K562 (cell line): ENCODE measurements around the gene NAPB. TPM values are rescaled to one million over a fixed set of nuclear protein-coding genes. Genes with fewer than 3 reads are reported as not detected.

Source experiments
- ATAC-seq: fragments of 200-7000 bp; cut with Tn5 transposase; 3 replicates; pipeline ENCODE4 v1.9.1; 2020; ENCODE audit warnings: moderate library complexity
- BruUV-seq: library from RNA; stranded (reverse); fragments of 400-500 nt; replicated peaks from 2 replicates; lab custom pipeline; 2021; lab: Mats Ljungman, UMichigan
- CTCF ChIA-PET: fragments of 300-600 bp; formaldehyde crosslinking; extraction: SDS; loops from one replicate; lab custom pipeline; 2021; ENCODE audit warnings: low intra/inter-chr PET ratio; lab: Yijun Ruan, JAX
- POLR2A ChIA-PET: fragments of 300-600, 350-650 bp; sonication (Branson Sonifier 250); formaldehyde crosslinking; extraction: SDS; loops from one replicate; lab custom pipeline; 2021; ENCODE audit warnings: antibody characterized with exemption, inconsistent platforms; lab: Yijun Ruan, JAX
- DNase-seq, 4 experiments: peaks; one replicate each; pipeline versions ENCODE4 v3.0.0 to v3.0.0-alpha.2; 2011 to 2018; ENCODE audit warnings: low spot score in 3 of 4, mixed read lengths in 3 of 4; ENCODE audit errors: extremely low read depth in 1 of 4
- FAIRE-seq: peaks from 2 replicates; lab custom pipeline; 2011; peaks lifted over from hg19 to GRCh38; lab: Jason Lieb, UNC
- H2AFZ ChIP-seq: 2 replicates; pipeline ENCODE4 v1.6.0; 2011; ENCODE audit warnings: low read depth, low read length, control low read depth, inconsistent platforms
- H3K27ac ChIP-seq: fragments of 200-600 bp; 3 replicates; pipeline ENCODE4 v1.8.0; 2011; ENCODE audit warnings: low read depth, mild to moderate bottlenecking, control low read depth, inconsistent platforms, low read length, moderate library complexity, mixed read lengths; ENCODE audit errors: extremely low read depth
- H3K27me3 ChIP-seq, 2 experiments: fragments of 300-600 bp in 1 of 2; 2 replicates in 1 of 2; 3 replicates in 1 of 2; pipeline versions ENCODE4 v1.6.0 to v1.8.0; 2011; ENCODE audit warnings: inconsistent platforms in 2 of 2, low read length in 2 of 2, mild to moderate bottlenecking in 1 of 2, mixed read lengths in 1 of 2, moderate library complexity in 1 of 2; ENCODE audit not compliant: control insufficient read depth in 2 of 2, insufficient read depth in 2 of 2
- H3K36me3 ChIP-seq: fragments of 300-600 bp; 3 replicates; pipeline ENCODE4 v1.8.0; 2011; ENCODE audit warnings: mild to moderate bottlenecking, low read length, inconsistent platforms; ENCODE audit not compliant: control insufficient read depth, insufficient read depth
- H3K4me1 ChIP-seq, 2 experiments: fragments of 200-600 bp in 1 of 2; replicated peaks in 1 of 2; 2 replicates in 1 of 2; 3 replicates in 1 of 2; pipeline versions ENCODE4 v1.5.1 to v1.8.0; 2011; ENCODE audit warnings: inconsistent platforms in 2 of 2, low read length in 2 of 2, mild to moderate bottlenecking in 1 of 2, mixed read lengths in 1 of 2, moderate library complexity in 1 of 2; ENCODE audit not compliant: control insufficient read depth in 2 of 2, insufficient read depth in 2 of 2
- H3K4me2 ChIP-seq: 2 replicates; pipeline ENCODE4 v1.6.1; 2011; ENCODE audit warnings: low read length, control low read depth, inconsistent platforms, mixed read lengths; ENCODE audit not compliant: insufficient read depth
- H3K4me3 ChIP-seq: fragments of 200-600 bp; sonication (generic), shearing (Covaris generic); 2 replicates; pipeline ENCODE4 v1.5.1; 2016; ENCODE audit warnings: control low read depth, inconsistent platforms
- H3K79me2 ChIP-seq: fragments of 200-600 bp; 3 replicates; pipeline ENCODE4 v1.8.0; 2011; ENCODE audit warnings: low read length, inconsistent platforms; ENCODE audit not compliant: control insufficient read depth, insufficient read depth
- H3K9ac ChIP-seq, 2 experiments: 2 replicates each; pipeline versions ENCODE4 v1.6.0 to v1.6.1; 2011; ENCODE audit warnings: low read depth in 2 of 2, low read length in 2 of 2, control low read depth in 1 of 2, inconsistent platforms in 1 of 2, mild to moderate bottlenecking in 1 of 2, mixed read lengths in 1 of 2; ENCODE audit not compliant: insufficient read depth in 1 of 2
- H3K9me1 ChIP-seq: one replicate; pipeline ENCODE4 v1.6.0; 2011; ENCODE audit warnings: inconsistent platforms, mild to moderate bottlenecking, low read length, moderate library complexity; ENCODE audit not compliant: control insufficient read depth, insufficient read depth
- H3K9me3 ChIP-seq: replicated peaks from 2 replicates; pipeline ENCODE4 v1.5.1; 2011; ENCODE audit warnings: low read depth, low read length, inconsistent platforms; ENCODE audit not compliant: control insufficient read depth, insufficient read depth
- H4K20me1 ChIP-seq: replicated peaks from 2 replicates; pipeline ENCODE4 v1.6.1; 2011; ENCODE audit warnings: low read length, inconsistent platforms, mixed read lengths; ENCODE audit not compliant: control insufficient read depth, insufficient read depth
- KHSRP ChIP-seq: fragments of 450-650 bp; IDR thresholded peaks from 2 replicates; pipeline ENCODE4 v1.6.1; 2017
- NFYB ChIP-seq: IDR thresholded peaks from 2 replicates; pipeline ENCODE4 v1.6.1; 2011; ENCODE audit warnings: mild to moderate bottlenecking, moderate library complexity; ENCODE audit not compliant: insufficient read length; ENCODE audit errors: extremely low read depth
- SP1 ChIP-seq: sonication (generic); formaldehyde crosslinking; IDR thresholded peaks from 2 replicates; pipeline ENCODE4 v1.8.1; 2022; ENCODE audit warnings: mild to moderate bottlenecking, missing genetic modification reagents
- TRIM28 ChIP-seq: fragments of 450-650 bp; IDR thresholded peaks from 2 replicates; pipeline ENCODE4 v1.6.1; 2017
- WGBS: fragments of 100-300 bp; shearing (Covaris generic); methylation state at CpG from one replicate; pipeline ENCODE4 v1.1.6; 2016; ENCODE audit warnings: low coverage, mixed read lengths; ENCODE audit not compliant: insufficient coverage; ENCODE audit errors: missing lambda C conversion rate; 5-methylcytosine and 5-hydroxymethylcytosine counted together
- in situ Hi-C: fragments of 300-500 bp; cut with MboI; formaldehyde crosslinking; loops from 4 replicates; pipeline ENCODE4 v1.15.0; 2018; ENCODE audit warnings: inconsistent platforms, mixed read lengths
- intact Hi-C: fragments of 100-400 bp; cut with micrococcal nuclease; formaldehyde crosslinking; loops from 2 replicates; pipeline ENCODE4 v1.14.2; 2022
- polyA plus RNA-seq, 8 experiments: library from polyadenylated mRNA; depleted of rRNA in 4 of 8; stranded (reverse) in 5 of 8; unstranded in 3 of 8; fragments of >200 nt; fragmentation: Nextera tagmentation in 2 of 8; fragmentation: Illumina TruSeq in 1 of 8; extraction: Ambion mirVana in 2 of 8; extraction: Trizol in 1 of 8; gene quantifications; 2 replicates each; pipeline versions ENCODE4 v1.2.1 to v1.2.3, GENCODE V29; 2011 to 2014; ENCODE audit warnings: inconsistent platforms in 1 of 8, missing spikeins in 1 of 8
- total RNA-seq, 7 experiments: library from RNA; depleted of rRNA in 6 of 7; stranded (reverse); fragments of >200 nt in 6 of 7; fragmentation: Illumina TruSeq in 2 of 7; extraction: Trizol in 2 of 7; gene quantifications; 2 replicates each; pipeline versions ENCODE4 v1.2.1 to v1.2.3, GENCODE V29; 2011 to 2021; ENCODE audit warnings: low replicate concordance in 1 of 7
- TF ChIP-seq, protein P1 (sequence below): fragments of 250-450 bp; sonication (Bioruptor Pico); IDR thresholded peaks from 2 replicates; pipeline ENCODE4 v1.9.0; 2021; ENCODE audit warnings: mild to moderate bottlenecking, inconsistent platforms
- TF ChIP-seq, protein P2 (sequence below): fragments of 250-450 bp; sonication (Bioruptor Pico); IDR thresholded peaks from 2 replicates; pipeline ENCODE4 v1.8.0; 2021; ENCODE audit warnings: borderline replicate concordance, mild to moderate bottlenecking, moderate library complexity; ENCODE audit not compliant: poor library complexity, severe bottlenecking

The NAPB gene
- total and polyA plus RNA-seq, 9 of the 15 experiments (the other 6 are each of a cell fraction or from before 2014, with no cell fraction given) = 1.4 to 7.7 (median 5.2) TPM

DNA sequence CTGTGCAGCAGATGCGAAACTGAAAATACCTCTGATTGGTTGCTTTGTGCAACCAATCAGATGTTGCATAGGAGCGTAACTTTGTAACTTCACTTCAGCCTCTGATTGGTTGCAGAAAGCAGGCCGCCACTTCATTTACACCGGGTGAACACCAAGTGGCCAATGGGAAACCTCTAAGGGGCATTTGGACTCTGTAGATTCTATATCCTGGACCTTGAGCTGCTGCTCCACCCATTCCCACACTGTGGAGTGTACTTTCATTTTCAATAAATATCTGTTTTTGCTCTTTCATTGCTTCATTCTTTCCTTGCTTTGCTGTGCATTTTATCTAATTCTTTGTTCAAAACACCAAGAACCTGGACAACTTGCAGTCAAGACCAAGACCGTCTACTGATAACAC lies 84.8 kb downstream of the NAPB start:
- no peaks in the 10 kb centered on the region for H3K36me3 ChIP-seq
- H3K79me2 ChIP-seq = no peaks in the 10 kb centered on the region
- in situ Hi-C loops (no loop called here), intact Hi-C loops (no loop called here)
- no peak for FAIRE-seq
- ChIA-PET CTCF (no interaction called here), POLR2A (interaction anchor here (0.6 to 1.1 kb wide), 3 partner anchors 12 to 580 kb away, joined by 3 read pairs; no protein-coding TSS in a partner anchor)
- no peaks in the 10 kb centered on the region for H3K27me3 ChIP-seq
- no peak overlapping the region for H2AFZ ChIP-seq
- DNase-seq = no peak
- H3K9me3 ChIP-seq = no peaks in the 10 kb centered on the region
- no peak overlapping the region for H3K4me3 ChIP-seq
- H3K4me2 ChIP-seq = no peak overlapping the region
- BruUV-seq = no TSS peak
- TF ChIP-seq SP1 (CRISPR knock-in tag) = no peak
- TF ChIP-seq KHSRP = no peak
- TF ChIP-seq, protein P1, sequence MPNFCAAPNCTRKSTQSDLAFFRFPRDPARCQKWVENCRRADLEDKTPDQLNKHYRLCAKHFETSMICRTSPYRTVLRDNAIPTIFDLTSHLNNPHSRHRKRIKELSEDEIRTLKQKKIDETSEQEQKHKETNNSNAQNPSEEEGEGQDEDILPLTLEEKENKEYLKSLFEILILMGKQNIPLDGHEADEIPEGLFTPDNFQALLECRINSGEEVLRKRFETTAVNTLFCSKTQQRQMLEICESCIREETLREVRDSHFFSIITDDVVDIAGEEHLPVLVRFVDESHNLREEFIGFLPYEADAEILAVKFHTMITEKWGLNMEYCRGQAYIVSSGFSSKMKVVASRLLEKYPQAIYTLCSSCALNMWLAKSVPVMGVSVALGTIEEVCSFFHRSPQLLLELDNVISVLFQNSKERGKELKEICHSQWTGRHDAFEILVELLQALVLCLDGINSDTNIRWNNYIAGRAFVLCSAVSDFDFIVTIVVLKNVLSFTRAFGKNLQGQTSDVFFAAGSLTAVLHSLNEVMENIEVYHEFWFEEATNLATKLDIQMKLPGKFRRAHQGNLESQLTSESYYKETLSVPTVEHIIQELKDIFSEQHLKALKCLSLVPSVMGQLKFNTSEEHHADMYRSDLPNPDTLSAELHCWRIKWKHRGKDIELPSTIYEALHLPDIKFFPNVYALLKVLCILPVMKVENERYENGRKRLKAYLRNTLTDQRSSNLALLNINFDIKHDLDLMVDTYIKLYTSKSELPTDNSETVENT = no peak
- TF ChIP-seq, protein P2, sequence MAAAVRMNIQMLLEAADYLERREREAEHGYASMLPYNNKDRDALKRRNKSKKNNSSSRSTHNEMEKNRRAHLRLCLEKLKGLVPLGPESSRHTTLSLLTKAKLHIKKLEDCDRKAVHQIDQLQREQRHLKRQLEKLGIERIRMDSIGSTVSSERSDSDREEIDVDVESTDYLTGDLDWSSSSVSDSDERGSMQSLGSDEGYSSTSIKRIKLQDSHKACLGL (CRISPR knock-in tag) = no peak
- no peak for TF ChIP-seq TRIM28
- peak; percentile 12 for TF ChIP-seq NFYB
- WGBS = 35% methylated on average over 4 of the region's 5 CpGs
- H3K4me1 ChIP-seq = peaks cover 3 to 11% of the 10 kb centered on the region in 2 experiments; a peak in 4 of 5 replicates
- H3K9me1 ChIP-seq = no peaks in the 10 kb centered on the region
- H4K20me1 ChIP-seq = no peaks in the 10 kb centered on the region
- no peak overlapping the region for H3K27ac ChIP-seq
- H3K9ac ChIP-seq = no peak overlapping the region
- no peak for ATAC-seq
